A549 (cell line): ENCODE data around the gene LRIG3. TPM values are rescaled to one million over a fixed set of nuclear protein-coding genes. Genes with fewer than 3 reads are reported as not detected.

Experiments
- ATAC-seq, 2 experiments: fragments of 200-7000 bp in 1 of 2; fragments of >200 bp in 1 of 2; cut with Nextera tagmentation in 1 of 2; cut with Tn5 transposase in 1 of 2; 3 replicates each; pipeline versions ENCODE4 v1.8.0 to v1.9.1; 2018 to 2020; ENCODE audit warnings: mild to moderate bottlenecking in 1 of 2, moderate library complexity in 1 of 2
- CTCF ChIA-PET: fragments of 300-600 bp; sonication (Branson Sonifier 250); formaldehyde crosslinking; extraction: SDS; loops from one replicate; lab custom pipeline; 2021; ENCODE audit warnings: antibody characterized with exemption, inconsistent platforms; lab: Yijun Ruan, JAX
- POLR2A ChIA-PET: fragments of 350-600 bp; formaldehyde crosslinking; extraction: SDS; loops from one replicate; lab custom pipeline; 2021; ENCODE audit warnings: antibody characterized with exemption, inconsistent platforms; lab: Yijun Ruan, JAX
- DNase-seq, 2 experiments: peaks; one replicate each; pipeline versions ENCODE4 v3.0.0 to v3.0.0-alpha.2; 2011 to 2016; ENCODE audit warnings: low read depth in 1 of 2, low spot score in 1 of 2
- FAIRE-seq: peaks from 2 replicates; lab custom pipeline; 2011; peaks lifted over from hg19 to GRCh38; lab: Jason Lieb, UNC
- H3K27ac ChIP-seq, 2 experiments: fragments of >200 bp; sonication (Bioruptor Twin); formaldehyde crosslinking; 3 replicates each; pipeline ENCODE4 v1.5.1; 2016 to 2017
- H3K4me1 ChIP-seq: fragments of >200 bp; sonication (Bioruptor Twin); formaldehyde crosslinking; 3 replicates; pipeline ENCODE4 v1.6.1; 2016
- H3K4me2 ChIP-seq: fragments of >200 bp; sonication (Bioruptor Twin); formaldehyde crosslinking; 3 replicates; pipeline ENCODE4 v1.6.1; 2016
- H3K4me3 ChIP-seq: fragments of >200 bp; sonication (Bioruptor Twin); formaldehyde crosslinking; 3 replicates; pipeline ENCODE4 v1.5.1; 2016
- H3K9me3 ChIP-seq: fragments of >200 bp; sonication (Bioruptor Twin); formaldehyde crosslinking; 3 replicates; pipeline ENCODE4 v1.6.1; 2016
- CEBPB ChIP-seq, 2 experiments: fragments of >200 bp in 1 of 2; sonication (Bioruptor Twin) in 1 of 2; formaldehyde crosslinking in 1 of 2; IDR thresholded peaks; 2 replicates each; pipeline ENCODE4 v1.6.1; 2012 to 2016
- CHD2 ChIP-seq: fragments of 150-350 bp; IDR thresholded peaks from 2 replicates; pipeline ENCODE4 v1.6.1; 2014; ENCODE audit warnings: low read length; ENCODE audit not compliant: partially characterized antibody
- CTCF ChIP-seq: fragments of >200 bp; sonication (Bioruptor Twin); formaldehyde crosslinking; IDR thresholded peaks from 3 replicates; pipeline ENCODE4 v1.5.1; 2016
- E2F6 ChIP-seq: IDR thresholded peaks from 2 replicates; pipeline ENCODE4 v1.6.1; 2012; ENCODE audit warnings: low read depth, borderline replicate concordance
- ELK1 ChIP-seq: fragments of 150-350 bp; IDR thresholded peaks from 2 replicates; pipeline ENCODE4 v1.6.1; 2014; ENCODE audit warnings: low read depth, mild to moderate bottlenecking, low read length
- EP300 ChIP-seq, 2 experiments: fragments of >200 bp; sonication (Bioruptor Twin); formaldehyde crosslinking; IDR thresholded peaks; 2 replicates in 1 of 2; 3 replicates in 1 of 2; pipeline ENCODE4 v1.6.1; 2016 to 2017
- FOSL2 ChIP-seq, 2 experiments: fragments of 450-650 bp in 1 of 2; fragments of >200 bp in 1 of 2; sonication (Bioruptor Twin) in 1 of 2; formaldehyde crosslinking; IDR thresholded peaks; 2 replicates each; pipeline versions ENCODE4 v1.5.0 to v1.6.1; 2016 to 2020; ENCODE audit warnings: mild to moderate bottlenecking in 1 of 2, moderate library complexity in 1 of 2
- FOXS1 ChIP-seq: fragments of 250-450 bp; sonication (Bioruptor Pico); IDR thresholded peaks from 2 replicates; pipeline ENCODE4 v1.5.0; 2020; ENCODE audit warnings: mild to moderate bottlenecking, moderate library complexity
- HDAC2 ChIP-seq: fragments of 200-600 bp; sonication (generic); IDR thresholded peaks from 2 replicates; pipeline ENCODE4 v1.6.1; 2016
- HES2 ChIP-seq: fragments of >200 bp; sonication (Bioruptor Twin); formaldehyde crosslinking; IDR thresholded peaks from 2 replicates; pipeline ENCODE4 v1.6.1; 2016
- HOXA7 ChIP-seq: fragments of 250-450 bp; sonication (Bioruptor Pico); IDR thresholded peaks from 2 replicates; pipeline ENCODE4 v1.5.0; 2020; ENCODE audit warnings: mild to moderate bottlenecking, moderate library complexity
- HOXB5 ChIP-seq: fragments of 250-450 bp; sonication (Bioruptor Pico); IDR thresholded peaks from 2 replicates; pipeline ENCODE4 v1.5.0; 2020; ENCODE audit warnings: mild to moderate bottlenecking, moderate library complexity
- JUN ChIP-seq, 2 experiments: fragments of >200 bp; sonication (Bioruptor Twin); formaldehyde crosslinking; IDR thresholded peaks; 2 replicates in 1 of 2; 3 replicates in 1 of 2; pipeline ENCODE4 v1.6.1; 2016 to 2017
- KDM1A ChIP-seq: fragments of 200-600 bp; sonication (generic); IDR thresholded peaks from 2 replicates; pipeline ENCODE4 v1.6.1; 2016; ENCODE audit warnings: low read depth, mild to moderate bottlenecking
- MAZ ChIP-seq: fragments of 150-350 bp; IDR thresholded peaks from 2 replicates; pipeline ENCODE4 v1.6.1; 2014; ENCODE audit warnings: antibody characterized with exemption, low read depth, low read length, borderline replicate concordance
- POLR2A ChIP-seq: IDR thresholded peaks from 2 replicates; pipeline ENCODE4 v1.6.1; 2012; ENCODE audit warnings: mild to moderate bottlenecking, low read length
- RAD21 ChIP-seq, 2 experiments: fragments of >200 bp in 1 of 2; sonication (Bioruptor Twin) in 1 of 2; formaldehyde crosslinking in 1 of 2; IDR thresholded peaks in 1 of 2; conservative IDR thresholded peaks in 1 of 2; 2 replicates in 1 of 2; 3 replicates in 1 of 2; pipeline ENCODE4 v1.6.1; 2012 to 2018; ENCODE audit warnings: inconsistent platforms in 1 of 2
- REST ChIP-seq: fragments of 200-600 bp; sonication (generic); IDR thresholded peaks from 2 replicates; pipeline ENCODE4 v1.6.1; 2016; ENCODE audit warnings: antibody characterized with exemption, mild to moderate bottlenecking, moderate library complexity
- RNF2 ChIP-seq: fragments of 200-600 bp; sonication (generic); IDR thresholded peaks from 2 replicates; pipeline ENCODE4 v1.6.1; 2016; ENCODE audit warnings: low read depth, mild to moderate bottlenecking, antibody characterized with exemption, moderate library complexity, borderline replicate concordance
- SMC3 ChIP-seq: fragments of >200 bp; sonication (Bioruptor Twin); formaldehyde crosslinking; IDR thresholded peaks from 3 replicates; pipeline ENCODE4 v1.6.1; 2018; ENCODE audit warnings: inconsistent platforms
- ZSCAN20 ChIP-seq: fragments of 250-450 bp; sonication (Bioruptor Pico); IDR thresholded peaks from 2 replicates; pipeline ENCODE4 v1.8.0; 2022; ENCODE audit warnings: mild to moderate bottlenecking, moderate library complexity
- WGBS: methylation state at CpG from one replicate; pipeline ENCODE4 v1.1.6; 2017; ENCODE audit errors: missing lambda C conversion rate; 5-methylcytosine and 5-hydroxymethylcytosine counted together
- polyA plus RNA-seq, 4 experiments: library from polyadenylated mRNA; depleted of rRNA in 3 of 4; stranded (reverse); fragments of >200 nt; fragmentation: RNase III in 1 of 4; extraction: RNeasy Plus Mini Kit Qiagen cat#74134 plus additional on column Dnase treatment in 1 of 4; gene quantifications; 2 replicates in 3 of 4; 3 replicates in 1 of 4; pipeline ENCODE4 v1.2.3, GENCODE V29; 2011 to 2017

The LRIG3 gene
- polyA plus RNA-seq, 2 of the 4 experiments (the other 2 are of a cell fraction): 3.7 to 16.4 TPM

GRCh38 chr12:58841058-58841798, 79.1 kb downstream of the LRIG3 start:
- 60% methylated on average over 12 of the region's 15 CpGs for WGBS
- Histone ChIP-seq H3K27ac (no peak overlapping the region), H3K9me3 (peaks cover 14% of the 10 kb centered on the region; the same call in 2 of the 3 replicates), H3K4me2 (no peak overlapping the region), H3K4me1 (no peaks in the 10 kb centered on the region)
- POLR2A ChIA-PET: no interaction called here
- no peak for FAIRE-seq
- no peak for ATAC-seq
- DNase-seq: no peak
- TF ChIP-seq JUN (IDR thresholded peaks at IDR 0.05) (no peak), SMC3 (no peak), EP300 (IDR thresholded peaks at IDR 0.05) (no peak), HES2 (no peak), KDM1A (no peak), ZSCAN20 (no peak), MAZ (no peak), REST (no peak), POLR2A (no peak), CHD2 (no peak), HOXA7 (CRISPR knock-in tag) (no peak), RNF2 (no peak), FOXS1 (CRISPR knock-in tag) (no peak), HOXB5 (no peak), E2F6 (no peak), HDAC2 (no peak), CEBPB (IDR thresholded peaks at IDR 0.05) (no peak), FOSL2 (IDR thresholded peaks at IDR 0.05) (no peak), FOSL2 (CRISPR knock-in tag; IDR thresholded peaks at IDR 0.05) (no peak), ELK1 (no peak)
- TF ChIP-seq, all 56 proteins: peak for 0
- CTCF ChIA-PET: interaction anchor here (0.6 kb wide), 1 partner anchor 502 kb away, joined by 3 read pairs; no protein-coding TSS in a partner anchor
- no peak overlapping the region for H3K4me3 ChIP-seq

GRCh38 chr12:58833853-58834252, 86.5 kb downstream of the LRIG3 start:
- Histone ChIP-seq H3K27ac (no peak overlapping the region), H3K4me3 (no peak overlapping the region), H3K9me3 (no peaks in the 10 kb centered on the region), H3K4me2 (no peak overlapping the region), H3K4me1 (no peaks in the 10 kb centered on the region)
- FAIRE-seq: no peak
- 35% methylated on average over 3 of the region's 3 CpGs for WGBS
- DNase-seq: no peak
- POLR2A ChIA-PET: no interaction called here
- no peak; a peak in 1 of 5 replicates for TF ChIP-seq RAD21 (conservative IDR thresholded peaks at IDR 0.05 in 1 of 2, IDR thresholded peaks at IDR 0.05 in 1 of 2)
- TF ChIP-seq CTCF: 0 out of 3 replicates have a peak, but pooled peaks have one; percentile 16
- TF ChIP-seq SMC3: 0 out of 3 replicates have a peak, but pooled peaks have one; percentile 16
- ATAC-seq: no peak
- CTCF ChIA-PET: interaction anchor here (1.0 kb wide), 1 partner anchor 12 kb away, joined by 3 read pairs; no protein-coding TSS in a partner anchor
